ENCODE data around the gene PPTC7. TPM values are rescaled to one million over a fixed set of nuclear protein-coding genes. Genes with fewer than 3 reads are reported as not detected.
A peak's percentile ranks its signal among the peaks of the same experiment; 100 is the strongest.
"Not testable (repeated sequence)": the region's sequence is repeated elsewhere in the genome, so short reads cannot be mapped to it uniquely, and the experiment has no call there.

Gene PPTC7
- total RNA-seq, 1 donor from 2014 or later, result 13.7 TPM

DNA sequence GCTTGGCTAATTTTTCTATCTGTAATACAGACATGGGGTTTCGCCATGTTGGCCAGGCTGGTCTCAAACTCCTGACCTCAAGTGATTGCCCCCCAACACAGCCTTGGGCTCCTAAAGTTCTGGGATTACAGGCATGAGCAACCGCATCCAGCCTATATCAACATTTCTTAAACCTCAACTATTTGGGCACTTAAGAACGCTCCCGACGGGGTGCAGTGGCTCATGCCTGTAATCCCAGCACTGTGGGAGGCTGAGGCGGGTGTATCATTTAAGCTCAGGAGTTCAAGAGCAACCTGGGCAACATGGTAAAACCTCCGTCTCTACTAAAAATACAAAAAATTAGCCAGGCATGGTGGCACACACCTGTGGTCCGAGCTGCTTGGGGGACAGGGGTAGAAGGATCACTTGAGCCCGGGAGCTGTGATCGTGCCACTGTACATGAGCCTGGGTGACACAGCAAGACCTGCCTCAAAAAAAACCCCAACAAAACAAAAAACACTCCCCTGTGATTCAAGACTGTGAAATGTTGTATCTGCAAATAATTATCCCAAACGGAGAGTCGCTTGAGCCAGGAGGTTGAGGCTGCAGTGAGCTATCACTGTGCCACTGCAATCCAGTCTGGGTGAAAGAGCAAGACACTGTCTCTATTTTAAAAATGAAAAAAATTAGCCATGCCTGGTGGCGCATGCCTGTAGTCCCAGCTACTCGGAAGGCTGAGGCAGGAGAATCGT is 21.5 kb downstream of the PPTC7 start:
- Mint-ChIP-seq H3K4me3 (ENCODE audit: low read depth) (no peak overlapping the region), H3K27me3 (no peaks in the 10 kb centered on the region), H3K36me3 (ENCODE audit: insufficient read depth) (peaks cover 1% of the 10 kb centered on the region), H3K4me1 (ENCODE audit: low read depth) (peaks cover 17% of the 10 kb centered on the region), H3K27ac (no peak overlapping the region), H3K9me3 (ENCODE audit: low read depth) (no peaks in the 10 kb centered on the region)
- DNase-seq (ENCODE audit: low spot score, unreplicated experiment), result no peak
- TF ChIP-seq, protein P1, sequence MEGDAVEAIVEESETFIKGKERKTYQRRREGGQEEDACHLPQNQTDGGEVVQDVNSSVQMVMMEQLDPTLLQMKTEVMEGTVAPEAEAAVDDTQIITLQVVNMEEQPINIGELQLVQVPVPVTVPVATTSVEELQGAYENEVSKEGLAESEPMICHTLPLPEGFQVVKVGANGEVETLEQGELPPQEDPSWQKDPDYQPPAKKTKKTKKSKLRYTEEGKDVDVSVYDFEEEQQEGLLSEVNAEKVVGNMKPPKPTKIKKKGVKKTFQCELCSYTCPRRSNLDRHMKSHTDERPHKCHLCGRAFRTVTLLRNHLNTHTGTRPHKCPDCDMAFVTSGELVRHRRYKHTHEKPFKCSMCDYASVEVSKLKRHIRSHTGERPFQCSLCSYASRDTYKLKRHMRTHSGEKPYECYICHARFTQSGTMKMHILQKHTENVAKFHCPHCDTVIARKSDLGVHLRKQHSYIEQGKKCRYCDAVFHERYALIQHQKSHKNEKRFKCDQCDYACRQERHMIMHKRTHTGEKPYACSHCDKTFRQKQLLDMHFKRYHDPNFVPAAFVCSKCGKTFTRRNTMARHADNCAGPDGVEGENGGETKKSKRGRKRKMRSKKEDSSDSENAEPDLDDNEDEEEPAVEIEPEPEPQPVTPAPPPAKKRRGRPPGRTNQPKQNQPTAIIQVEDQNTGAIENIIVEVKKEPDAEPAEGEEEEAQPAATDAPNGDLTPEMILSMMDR (IDR thresholded peaks at IDR 0.05; ENCODE audit: unreplicated experiment), result no peak

DNA sequence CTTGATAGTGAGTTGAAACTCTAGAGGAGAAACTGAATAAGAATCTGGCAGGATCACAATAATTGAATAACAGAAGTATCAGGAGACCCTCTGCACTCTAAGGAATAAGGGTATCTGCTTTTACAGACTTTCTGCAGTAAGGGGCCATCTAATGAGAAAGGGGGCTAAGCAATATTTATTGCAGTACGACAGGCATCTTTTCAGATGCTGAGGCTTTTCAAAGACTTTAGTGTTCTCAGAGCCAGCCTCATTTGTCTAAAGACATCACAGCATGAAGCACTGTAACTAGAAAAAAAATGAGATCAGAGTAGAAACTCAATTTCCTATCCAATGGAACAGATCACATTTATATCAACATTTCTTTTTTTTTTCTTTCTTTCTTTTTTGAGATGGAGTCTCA is 22.2 kb downstream of the PPTC7 start:
- TF ChIP-seq, protein P1 (IDR thresholded peaks at IDR 0.05; ENCODE audit: unreplicated experiment), result no peak
- Mint-ChIP-seq H3K9me3 (ENCODE audit: low read depth) (no peaks in the 10 kb centered on the region), H3K27me3 (no peaks in the 10 kb centered on the region)

DNA sequence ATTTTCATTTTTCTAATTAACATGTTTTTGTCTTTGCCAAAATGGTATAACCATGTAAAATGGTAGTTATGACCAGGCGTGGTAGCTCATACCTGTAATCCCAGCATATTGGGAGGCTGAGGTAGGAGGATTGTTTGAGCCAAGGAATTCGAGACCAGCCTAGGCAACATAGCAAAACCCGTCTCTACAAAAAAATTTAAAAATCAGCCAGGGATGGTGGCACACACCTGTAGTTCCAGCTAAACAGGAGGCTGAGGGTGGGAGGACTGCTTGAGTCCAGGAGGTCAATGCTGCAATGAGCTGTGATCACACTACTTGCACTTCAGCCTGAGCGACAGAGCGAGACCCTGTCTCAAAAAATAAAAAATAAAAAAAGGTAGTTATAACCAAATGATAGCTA is 23.1 kb downstream of the PPTC7 start:
- H3K27ac Mint-ChIP-seq, result no peak overlapping the region
- DNase-seq (ENCODE audit: low spot score, unreplicated experiment), result no peak

More for the DNA sequence above, 22.2 kb downstream of the PPTC7 start:
- DNase-seq (ENCODE audit: low spot score, unreplicated experiment), result no peak
- Mint-ChIP-seq H3K4me1 (ENCODE audit: low read depth) (peaks cover 11% of the 10 kb centered on the region), H3K27ac (no peak overlapping the region), H3K4me3 (ENCODE audit: low read depth) (no peak overlapping the region), H3K36me3 (ENCODE audit: insufficient read depth) (peaks cover 1% of the 10 kb centered on the region)

DNA sequence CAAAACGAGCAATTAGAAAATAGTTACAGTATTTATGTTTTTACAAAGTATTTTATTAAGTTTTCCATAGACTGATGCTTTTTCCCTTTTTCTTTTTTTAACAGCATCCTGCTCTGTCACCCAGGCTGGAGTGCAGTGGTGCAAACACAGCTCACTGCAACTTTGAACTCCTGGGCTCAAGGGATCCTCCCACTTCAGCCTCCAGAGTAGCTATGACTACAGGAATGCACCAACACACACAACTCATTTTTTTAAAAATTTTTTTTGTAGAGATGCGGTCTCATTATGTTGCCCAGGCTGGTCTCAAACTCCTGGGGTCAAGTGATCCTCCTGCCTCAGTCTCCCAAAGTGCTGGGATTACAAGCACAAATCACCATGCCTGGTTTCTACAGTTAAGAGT is 24.2 kb downstream of the PPTC7 start:
- H3K27ac Mint-ChIP-seq; H3K9me3 Mint-ChIP-seq (ENCODE audit: low read depth); H3K36me3 Mint-ChIP-seq (ENCODE audit: insufficient read depth); H3K27me3 Mint-ChIP-seq; DNase-seq (ENCODE audit: low spot score, unreplicated experiment); H3K4me1 Mint-ChIP-seq (ENCODE audit: low read depth); H3K4me3 Mint-ChIP-seq (ENCODE audit: low read depth): not testable (repeated sequence)

More for the DNA sequence above, 23.1 kb downstream of the PPTC7 start:
- H3K9me3 Mint-ChIP-seq (ENCODE audit: low read depth), result no peaks in the 10 kb centered on the region
- TF ChIP-seq, protein P1 (IDR thresholded peaks at IDR 0.05; ENCODE audit: unreplicated experiment), result no peak
- H3K27me3 Mint-ChIP-seq, result no peaks in the 10 kb centered on the region
- no peak overlapping the region for H3K4me3 Mint-ChIP-seq (ENCODE audit: low read depth)
- peaks cover 1% of the 10 kb centered on the region for H3K36me3 Mint-ChIP-seq (ENCODE audit: insufficient read depth)
- peaks cover 7% of the 10 kb centered on the region for H3K4me1 Mint-ChIP-seq (ENCODE audit: low read depth)

DNA sequence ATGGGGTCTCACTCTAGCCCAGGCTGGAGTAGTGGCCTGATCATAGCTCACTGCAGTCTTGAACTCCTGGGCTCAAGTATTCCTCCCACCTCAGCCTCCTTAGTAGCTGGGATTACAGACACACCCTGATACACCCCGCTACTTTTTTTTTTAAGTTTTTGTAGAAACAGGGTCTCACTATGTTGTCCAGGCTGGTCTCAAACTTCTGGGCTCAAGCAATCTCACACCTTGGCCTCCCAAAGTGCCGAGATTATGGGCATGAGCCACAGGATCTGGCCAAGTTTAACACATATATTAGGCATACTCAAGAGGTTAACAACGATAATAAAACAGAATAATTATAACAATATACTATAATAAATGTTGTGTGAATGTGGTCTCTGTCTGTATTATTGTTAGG is 25.8 kb downstream of the PPTC7 start:
- no peak for DNase-seq (ENCODE audit: low spot score, unreplicated experiment)
- Mint-ChIP-seq H3K27ac (no peak overlapping the region), H3K27me3 (no peaks in the 10 kb centered on the region), H3K4me1 (ENCODE audit: low read depth) (peaks cover 3% of the 10 kb centered on the region), H3K36me3 (ENCODE audit: insufficient read depth) (peaks cover 1% of the 10 kb centered on the region), H3K9me3 (ENCODE audit: low read depth) (no peaks in the 10 kb centered on the region), H3K4me3 (ENCODE audit: low read depth) (no peak overlapping the region)
- TF ChIP-seq, protein P1 (IDR thresholded peaks at IDR 0.05; ENCODE audit: unreplicated experiment), result no peak

DNA sequence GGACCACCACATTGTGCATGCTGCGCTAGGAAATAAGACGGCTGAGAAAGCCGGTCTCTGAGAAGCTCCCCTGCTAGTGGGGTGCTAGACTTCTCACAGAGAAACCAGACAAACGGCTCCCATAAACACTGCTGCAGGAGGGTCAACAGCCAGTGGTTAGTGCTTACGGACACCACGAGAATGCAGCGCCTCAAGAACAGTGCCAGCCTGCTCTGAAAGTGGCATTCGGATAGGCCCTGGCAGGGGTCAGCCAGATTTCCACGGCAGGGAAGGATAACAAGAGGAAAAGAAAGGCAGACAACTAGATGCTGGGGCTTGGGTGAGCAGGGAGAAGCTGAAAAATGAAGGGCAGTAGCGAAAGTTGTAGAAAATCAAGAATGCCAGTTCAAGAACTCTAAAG is 26.4 kb downstream of the PPTC7 start:
- DNase-seq (ENCODE audit: low spot score, unreplicated experiment), result no peak
- peak overlapping the region; percentile 83 for H3K27ac Mint-ChIP-seq
- H3K9me3 Mint-ChIP-seq (ENCODE audit: low read depth), result no peaks in the 10 kb centered on the region
- peaks cover 4% of the 10 kb centered on the region for H3K36me3 Mint-ChIP-seq (ENCODE audit: insufficient read depth)
- TF ChIP-seq, protein P1 (IDR thresholded peaks at IDR 0.05; ENCODE audit: unreplicated experiment), result no peak
- H3K4me1 Mint-ChIP-seq (ENCODE audit: low read depth), result peaks cover 3% of the 10 kb centered on the region
- no peak overlapping the region for H3K4me3 Mint-ChIP-seq (ENCODE audit: low read depth)
- H3K27me3 Mint-ChIP-seq, result no peaks in the 10 kb centered on the region

Data from progenitor cell of endocrine pancreas (in vitro differentiated cells).